HG02763 (cell line): ENCODE results near the gene PLA2G4B.

Experiments
- ATAC-seq: cut with Tn5 transposase; IDR thresholded peaks from one replicate; pipeline ENCODE4 v1.9.1; 2021; ENCODE audit warnings: mild to moderate bottlenecking, moderate library complexity; ENCODE audit not compliant: unreplicated experiment

The PLA2G4B gene

DNA sequence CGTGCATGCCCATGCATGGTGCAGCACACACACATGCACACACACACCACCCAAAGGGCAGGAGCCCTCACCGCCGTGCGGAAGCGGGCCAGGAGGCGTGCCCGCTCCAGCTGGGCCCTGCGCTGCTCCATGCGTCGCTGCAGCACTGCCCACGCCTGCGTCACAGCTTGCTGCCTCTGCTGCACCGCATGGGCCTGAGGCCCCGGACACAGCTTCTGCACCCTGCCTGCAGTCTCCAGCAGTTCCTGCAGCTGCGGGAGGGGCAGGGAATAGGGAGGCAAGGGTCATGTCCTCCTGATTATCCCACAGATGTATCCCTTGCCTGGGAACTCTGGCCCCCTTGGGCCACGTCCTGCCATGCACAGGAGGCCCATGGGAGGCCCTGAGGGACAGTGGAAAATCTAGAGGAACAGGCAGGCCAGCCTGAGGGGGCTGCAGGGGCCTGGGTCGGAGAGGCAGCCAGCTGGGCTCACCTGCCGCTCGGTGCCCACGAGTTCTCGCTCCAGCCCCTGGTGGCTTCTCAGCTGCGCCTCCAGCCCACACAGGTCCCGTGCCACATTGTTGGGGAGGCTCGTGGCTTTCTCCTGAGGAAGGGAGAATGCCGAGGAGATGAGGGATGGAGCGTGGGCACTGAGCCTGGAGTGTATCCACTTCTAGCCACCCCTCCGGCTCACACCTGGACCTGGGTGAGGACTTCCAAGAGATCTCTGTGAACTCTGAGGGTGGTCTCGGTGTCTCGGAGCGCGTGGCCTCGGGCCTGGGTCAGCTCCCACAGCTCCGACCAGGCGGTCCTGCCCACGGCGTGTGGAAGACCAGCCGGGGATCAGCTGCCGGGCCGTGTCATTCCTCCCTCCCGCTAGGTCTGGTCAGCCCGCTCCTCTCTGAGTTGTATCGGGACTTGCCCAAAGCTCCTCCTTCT is 31.4 kb downstream of the PLA2G4B start:
- no peak for ATAC-seq

DNA sequence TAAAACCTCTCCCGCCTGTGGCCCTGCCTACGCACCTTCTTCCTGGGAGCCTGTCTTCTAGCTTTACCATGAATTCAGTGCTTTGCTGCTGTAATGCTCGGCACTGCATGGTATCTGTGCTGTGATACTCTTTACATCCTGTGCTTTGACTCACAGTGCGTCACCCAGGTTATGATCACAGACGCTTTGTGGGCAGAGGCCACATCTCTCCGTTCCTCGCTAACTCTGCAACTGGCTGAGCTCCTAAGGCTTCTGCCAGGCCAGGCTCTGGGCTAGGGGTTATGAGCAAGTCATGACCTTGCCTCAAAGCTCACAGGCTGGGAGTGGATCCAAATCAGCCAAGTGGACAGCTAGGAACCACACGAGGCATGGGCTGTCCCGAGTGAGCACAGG is 32.0 kb downstream of the PLA2G4B start:
- ATAC-seq: no peak

GRCh38 chr15:41871175-41871905 is 32.7 kb downstream of the PLA2G4B start:
- ATAC-seq: no peak

GRCh38 chr15:41872166-41872747 is 33.6 kb downstream of the PLA2G4B start:
- ATAC-seq: no peak

GRCh38 chr15:41873711-41874110 is 35.1 kb downstream of the PLA2G4B start:
- no peak for ATAC-seq

DNA sequence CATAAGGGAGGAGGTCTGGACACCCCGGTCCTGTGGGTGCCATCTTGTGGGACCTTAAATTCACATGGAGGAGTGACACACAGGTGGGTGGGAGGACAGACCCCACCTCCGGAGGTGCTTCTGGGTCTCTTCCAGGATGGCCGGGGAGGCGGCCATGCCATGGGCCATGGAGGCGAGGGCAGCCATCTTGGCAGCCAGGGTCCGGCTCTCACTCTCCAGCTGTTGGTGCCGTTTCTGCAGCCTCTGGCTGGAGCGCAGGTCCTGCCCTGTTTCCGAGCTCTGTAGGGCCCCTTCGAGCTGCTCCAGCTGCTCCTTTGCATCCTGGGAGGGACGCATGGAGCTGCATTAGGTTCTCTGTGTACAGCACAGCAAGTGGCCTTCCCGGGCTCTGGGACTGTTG is 36.1 kb downstream of the PLA2G4B start:
- no peak for ATAC-seq

DNA sequence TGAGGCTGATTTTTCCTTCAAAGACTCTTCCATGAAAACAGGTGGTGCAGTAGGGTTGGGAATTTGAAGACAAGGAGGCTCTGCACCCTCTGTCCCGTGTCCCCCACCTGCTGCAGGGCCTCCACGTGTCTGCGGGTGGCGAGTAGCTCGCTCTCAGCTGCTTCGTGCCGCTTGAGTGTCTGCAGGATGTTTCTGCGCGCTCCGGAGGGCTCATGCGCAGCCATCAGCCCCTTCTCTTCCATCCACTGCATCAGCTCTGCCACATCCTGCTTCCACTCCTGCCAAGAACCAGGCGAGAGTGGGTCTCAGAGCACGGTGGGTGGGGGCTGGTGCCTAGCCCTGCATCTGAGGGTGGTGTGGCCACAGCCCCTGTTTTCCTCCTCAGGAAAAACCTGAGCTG is 37.4 kb downstream of the PLA2G4B start:
- no peak for ATAC-seq

- ATAC-seq: no peak
Observed at GRCh38 chr15:41876689-41877088, 38.0 kb downstream of the PLA2G4B start.

DNA sequence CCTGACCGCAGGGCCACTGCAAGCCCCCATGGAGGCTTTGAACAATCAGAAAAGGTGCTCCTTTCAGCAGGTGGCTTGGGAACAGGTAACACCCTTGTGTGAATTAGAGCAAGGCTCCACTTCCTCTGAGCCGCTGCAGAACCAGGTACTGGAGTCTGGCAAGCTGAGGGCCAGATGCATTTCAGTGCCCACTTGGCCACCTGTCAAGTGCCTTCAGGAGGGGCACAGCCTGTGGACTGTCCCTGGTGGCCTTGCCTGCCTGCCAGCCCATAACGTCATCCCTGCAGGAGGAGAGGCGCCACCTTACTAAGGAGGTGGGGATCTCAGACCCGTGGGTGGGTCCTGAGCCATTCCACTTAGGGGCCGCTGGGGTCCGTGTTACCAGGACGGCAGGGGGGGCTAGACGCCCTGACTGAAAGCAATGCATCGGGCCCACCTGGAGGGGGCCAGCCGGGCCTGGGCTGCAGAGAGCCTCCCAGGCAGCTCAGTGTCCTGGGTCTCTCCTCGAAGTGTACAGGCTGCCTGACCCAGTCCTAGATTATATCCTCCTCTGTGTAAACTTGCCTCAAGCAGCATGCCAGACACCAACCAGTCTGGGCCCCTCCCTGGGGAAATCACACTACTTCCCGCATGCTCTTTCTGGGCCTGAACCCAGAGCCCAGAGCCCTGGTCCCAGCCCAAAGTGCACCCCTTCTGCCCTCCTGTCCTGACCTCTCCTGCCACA is 39.1 kb downstream of the PLA2G4B start:
- ATAC-seq: no peak

GRCh38 chr15:41878355-41878699 is 39.7 kb downstream of the PLA2G4B start:
- ATAC-seq: no peak

DNA sequence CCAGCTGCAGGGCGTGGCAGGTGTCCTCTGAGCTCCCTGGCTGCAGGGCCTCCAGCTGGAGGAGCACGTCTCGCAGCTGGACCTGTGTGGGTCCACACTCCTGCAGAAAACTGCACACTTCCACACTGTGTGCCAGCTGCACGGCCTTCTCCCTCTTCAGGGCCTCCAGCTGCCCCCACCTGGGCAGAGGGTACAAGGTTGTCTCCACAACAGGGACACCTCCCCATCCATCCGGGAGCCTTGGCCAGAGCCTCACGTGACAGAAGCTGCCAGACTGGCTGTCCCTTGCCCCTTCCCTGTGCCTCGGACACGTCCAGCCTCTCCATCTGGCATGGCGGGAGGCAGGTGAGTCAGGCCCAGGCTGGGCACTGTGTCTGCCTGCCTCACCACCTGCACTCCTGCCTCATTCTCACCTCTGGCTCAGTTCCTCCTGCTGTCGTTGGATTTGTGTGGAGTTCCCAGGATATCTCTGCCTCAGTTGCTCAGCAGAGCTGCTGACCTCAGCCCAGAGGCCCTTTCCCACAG is 40.7 kb downstream of the PLA2G4B start:
- no peak for ATAC-seq

GRCh38 chr15:41880156-41880877 is 41.7 kb downstream of the PLA2G4B start:
- ATAC-seq: no peak

DNA sequence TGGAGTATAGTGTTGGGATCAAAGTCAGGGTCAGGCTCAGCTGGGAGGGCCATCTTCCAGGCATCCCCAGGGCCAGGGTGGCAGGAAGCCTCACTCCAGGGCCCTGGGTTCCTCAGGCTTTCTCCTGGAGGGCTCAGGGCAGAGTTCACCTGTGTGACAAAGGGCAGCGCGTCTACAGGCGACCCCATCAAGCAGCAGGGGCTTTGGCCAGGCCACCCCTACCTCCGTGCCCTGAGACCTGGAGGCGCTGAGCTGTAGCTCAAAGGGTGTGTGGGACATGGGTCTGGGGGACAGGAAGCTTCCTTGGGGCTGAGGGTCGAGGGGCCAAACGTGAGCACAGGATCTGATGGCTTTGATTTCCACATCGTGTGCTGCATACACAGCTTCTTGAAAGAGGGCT is 42.4 kb downstream of the PLA2G4B start:
- ATAC-seq: no peak

GRCh38 chr15:41881550-41881919 is 42.9 kb downstream of the PLA2G4B start:
- ATAC-seq: no peak

- no peak for ATAC-seq
Observed at GRCh38 chr15:41881920-41882688, 43.5 kb downstream of the PLA2G4B start.

DNA sequence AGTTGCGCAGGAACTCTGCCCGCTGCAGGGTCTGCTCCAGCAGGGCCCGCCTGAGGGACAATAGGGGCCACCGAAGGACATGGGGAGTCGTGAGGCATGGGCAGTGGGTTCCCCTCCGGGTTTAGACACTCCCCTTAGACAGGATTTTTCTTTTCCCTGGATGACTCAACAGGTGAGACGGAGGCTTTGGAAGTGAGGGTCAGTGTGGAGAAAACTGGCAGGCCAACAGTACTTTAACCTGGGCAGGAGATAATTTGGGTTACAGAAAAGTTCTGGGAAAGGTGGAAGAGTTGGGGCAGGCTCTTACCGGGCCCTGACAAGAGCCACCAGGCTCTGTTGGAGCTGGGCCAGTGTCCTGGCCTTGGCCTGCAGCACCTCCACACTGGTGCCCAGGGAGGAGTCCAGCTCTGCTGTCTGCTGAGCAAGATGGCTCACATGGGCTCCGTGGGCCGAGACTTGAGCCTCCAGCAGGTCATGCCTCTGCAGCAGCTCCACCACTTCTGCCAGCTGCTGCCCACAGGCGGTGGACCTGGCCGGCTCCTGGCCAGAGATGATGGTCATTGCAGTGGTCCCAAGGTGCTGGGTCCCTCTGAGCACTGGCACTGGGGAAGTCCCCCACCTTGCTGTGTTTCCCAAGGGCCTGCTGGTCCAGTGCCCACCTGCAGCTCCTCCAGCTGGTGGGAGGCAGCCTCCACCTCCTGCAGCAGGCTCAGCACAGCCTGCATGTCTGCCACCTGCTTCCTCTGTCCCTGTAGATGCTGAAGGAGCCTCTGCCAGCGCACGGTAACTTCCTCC is 44.2 kb downstream of the PLA2G4B start:
- ATAC-seq: no peak

DNA sequence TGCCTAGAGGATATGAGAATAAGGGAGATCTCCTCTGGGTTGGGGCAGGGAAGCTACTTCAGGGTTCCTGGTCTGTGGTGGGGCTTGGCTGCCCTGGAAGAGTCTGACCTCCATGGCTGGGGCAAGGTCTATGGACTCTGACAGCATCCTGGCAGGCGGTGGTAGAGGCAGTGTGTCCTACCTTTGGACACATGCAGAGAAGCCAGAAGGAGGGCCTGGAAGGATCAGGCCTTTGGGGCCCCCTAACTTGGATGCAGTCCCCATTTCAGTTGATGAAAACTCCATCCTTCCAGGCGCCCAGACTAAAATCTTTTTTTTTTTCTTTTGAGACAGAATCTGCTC is 44.8 kb downstream of the PLA2G4B start:
- ATAC-seq: no peak

DNA sequence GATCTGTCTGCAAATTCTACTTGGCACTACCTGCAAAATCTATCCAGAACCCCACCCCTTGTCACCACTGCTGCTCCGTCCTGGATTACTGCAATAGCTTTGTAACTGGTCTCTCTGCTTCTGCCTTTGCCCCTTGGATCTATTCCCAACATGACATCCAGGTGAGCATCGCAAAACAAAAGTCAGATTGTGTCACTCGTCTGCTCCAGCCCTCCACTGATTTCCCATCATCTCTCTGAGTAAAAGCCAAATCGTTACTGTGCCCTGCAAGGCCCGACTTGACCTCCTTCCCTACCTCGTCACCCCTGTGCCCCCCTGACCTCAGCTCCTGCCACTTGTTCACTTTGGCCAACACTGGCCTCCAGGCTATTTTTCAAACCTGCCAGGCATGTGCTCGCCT is 45.8 kb downstream of the PLA2G4B start:
- ATAC-seq: no peak

- no peak for ATAC-seq
Observed at GRCh38 chr15:41885321-41885720, 46.7 kb downstream of the PLA2G4B start.
